GM19395 (cell line): ENCODE measurements around the gene NCKAP5.
"Not testable (repeated sequence)": the region's sequence is repeated elsewhere in the genome, so short reads cannot be mapped to it uniquely, and the experiment has no call there.

ENCODE experiments used
- ATAC-seq: cut with Tn5 transposase; IDR thresholded peaks from one replicate; pipeline ENCODE4 v1.9.1; 2021; ENCODE audit warnings: mild to moderate bottlenecking, moderate library complexity; ENCODE audit not compliant: unreplicated experiment

NCKAP5 gene

GRCh38 chr2:133525090-133525489 lies 43.2 kb downstream of the NCKAP5 start:
- ATAC-seq, result no peak

- ATAC-seq, result no peak
Measured at GRCh38 chr2:133523406-133523805, 44.9 kb downstream of the NCKAP5 start.

- no peak for ATAC-seq
Measured at GRCh38 chr2:133522204-133522603, 46.1 kb downstream of the NCKAP5 start.

GRCh38 chr2:133521146-133521745 lies 47.0 kb downstream of the NCKAP5 start:
- no peak for ATAC-seq

- ATAC-seq, result not testable (repeated sequence)
Measured at GRCh38 chr2:133519677-133520076, 48.6 kb downstream of the NCKAP5 start.

GRCh38 chr2:133518700-133519344 lies 49.4 kb downstream of the NCKAP5 start:
- no peak for ATAC-seq

GRCh38 chr2:133517876-133518275 lies 50.4 kb downstream of the NCKAP5 start:
- ATAC-seq, result no peak

- ATAC-seq, result no peak
Measured at GRCh38 chr2:133516405-133517026, 51.7 kb downstream of the NCKAP5 start.

- no peak for ATAC-seq
Measured at GRCh38 chr2:133515271-133515670, 53.0 kb downstream of the NCKAP5 start.

- no peak for ATAC-seq
Measured at GRCh38 chr2:133513893-133514292, 54.4 kb downstream of the NCKAP5 start.

GRCh38 chr2:133512121-133512520 lies 56.1 kb downstream of the NCKAP5 start:
- no peak for ATAC-seq

- ATAC-seq, result no peak
Measured at GRCh38 chr2:133511679-133512078, 56.6 kb downstream of the NCKAP5 start.

GRCh38 chr2:133509777-133510176 lies 58.5 kb downstream of the NCKAP5 start:
- no peak for ATAC-seq

- no peak for ATAC-seq
Measured at GRCh38 chr2:133508546-133509165, 59.6 kb downstream of the NCKAP5 start.

- no peak for ATAC-seq
Measured at GRCh38 chr2:133506996-133507395, 61.3 kb downstream of the NCKAP5 start.

- ATAC-seq, result no peak
Measured at GRCh38 chr2:133504566-133505505, 63.4 kb downstream of the NCKAP5 start.

GRCh38 chr2:133503927-133504326 lies 64.3 kb downstream of the NCKAP5 start:
- ATAC-seq, result no peak

GRCh38 chr2:133503323-133503722 lies 64.9 kb downstream of the NCKAP5 start:
- ATAC-seq, result peak; percentile 80

- ATAC-seq, result peak; percentile 5
Measured at GRCh38 chr2:133502678-133503077, 65.6 kb downstream of the NCKAP5 start.

GRCh38 chr2:133500917-133501316 lies 67.3 kb downstream of the NCKAP5 start:
- ATAC-seq, result no peak
